GM12878 (cell line): ENCODE results near the gene RNF121. TPM values are rescaled to one million over a fixed set of nuclear protein-coding genes. Genes with fewer than 3 reads are reported as not detected.
"Not testable (repeated sequence)": the region's sequence is repeated elsewhere in the genome, so short reads cannot be mapped to it uniquely, and the experiment has no call there.

Source experiments
- ATAC-seq: fragments of 200-7000 bp; cut with Tn5 transposase; 3 replicates; pipeline ENCODE4 v1.9.1; 2020; ENCODE audit warnings: mild to moderate bottlenecking, moderate library complexity
- BruUV-seq: library from RNA; stranded (reverse); fragments of 400-500 nt; replicated peaks from 2 replicates; lab custom pipeline; 2021; lab: Mats Ljungman, UMichigan
- CTCF ChIA-PET: fragments of 300-600 bp; sonication (Branson Sonifier 250); formaldehyde crosslinking; extraction: SDS; loops from one replicate; lab custom pipeline; 2021; ENCODE audit warnings: inconsistent platforms; lab: Yijun Ruan, JAX
- POLR2A ChIA-PET: fragments of 350-600 bp; formaldehyde crosslinking; extraction: SDS; loops from one replicate; lab custom pipeline; 2021; ENCODE audit warnings: inconsistent platforms; lab: Charles Lee
- RAD21 ChIA-PET: fragments of 300-600 bp; sonication (Branson Sonifier 250); formaldehyde crosslinking; loops from one replicate; lab custom pipeline; 2023; ENCODE audit warnings: antibody characterized with exemption; ENCODE audit not compliant: unreplicated experiment; lab: Charles Lee
- SMC1A ChIA-PET: fragments of 300-600 bp; sonication (Branson Sonifier 250); formaldehyde crosslinking; loops from one replicate; lab custom pipeline; 2023; ENCODE audit not compliant: unreplicated experiment, uncharacterized antibody; lab: Charles Lee
- DNase-seq: peaks from one replicate; pipeline ENCODE4 v3.0.0-alpha.2; 2011; ENCODE audit warnings: low read depth, low spot score
- FAIRE-seq: peaks from 3 replicates; lab custom pipeline; 2011; peaks lifted over from hg19 to GRCh38; lab: Jason Lieb, UNC
- H2AFZ ChIP-seq: 2 replicates; pipeline ENCODE4 v1.6.0; 2011; ENCODE audit warnings: low read depth, low read length, control low read depth; ENCODE audit not compliant: control insufficient read depth
- H3K27ac ChIP-seq: 2 replicates; pipeline ENCODE4 v1.5.1; 2011; ENCODE audit warnings: control low read depth; ENCODE audit not compliant: control insufficient read depth, insufficient read depth
- H3K27me3 ChIP-seq, 2 experiments: replicated peaks in 1 of 2; 2 replicates each; pipeline versions ENCODE4 v1.6.0 to v1.6.1; 2011; ENCODE audit warnings: low read length in 1 of 2; ENCODE audit not compliant: control insufficient read depth in 2 of 2, insufficient read depth in 2 of 2
- H3K36me3 ChIP-seq, 2 experiments: 2 replicates each; pipeline ENCODE4 v1.5.1; 2011; ENCODE audit warnings: low read length in 1 of 2; ENCODE audit not compliant: control insufficient read depth in 2 of 2, insufficient read depth in 2 of 2
- H3K4me1 ChIP-seq: 2 replicates; pipeline ENCODE4 v1.6.1; 2011; ENCODE audit warnings: mild to moderate bottlenecking, low read length, moderate library complexity, mixed read lengths; ENCODE audit not compliant: control insufficient read depth, insufficient read depth
- H3K4me2 ChIP-seq: 2 replicates; pipeline ENCODE4 v1.6.0; 2011; ENCODE audit warnings: control low read depth; ENCODE audit not compliant: control insufficient read depth, insufficient read depth
- H3K4me3 ChIP-seq: fragments of 200-600 bp; sonication (generic); 2 replicates; pipeline ENCODE4 v1.5.1; 2016
- H3K79me2 ChIP-seq: 2 replicates; pipeline ENCODE4 v1.6.0; 2011; ENCODE audit warnings: low read length; ENCODE audit not compliant: control insufficient read depth, insufficient read depth
- H3K9ac ChIP-seq: 2 replicates; pipeline ENCODE4 v1.8.0; 2011; ENCODE audit warnings: low read length, control low read depth, mixed read lengths; ENCODE audit not compliant: control insufficient read depth, insufficient read depth
- H3K9me3 ChIP-seq: replicated peaks from 3 replicates; pipeline ENCODE4 v1.5.1; 2011; ENCODE audit warnings: mild to moderate bottlenecking, low read length; ENCODE audit not compliant: control insufficient read depth, insufficient read depth
- H4K20me1 ChIP-seq: 2 replicates; pipeline ENCODE4 v1.6.0; 2011; ENCODE audit not compliant: control insufficient read depth, insufficient read depth
- CHD1 ChIP-seq: IDR thresholded peaks from 2 replicates; pipeline ENCODE4 v1.6.1; 2012; ENCODE audit warnings: low read depth, low read length, improper control_type of control experiment
- EZH2 ChIP-seq: IDR thresholded peaks from 2 replicates; pipeline ENCODE4 v1.6.1; 2012; ENCODE audit warnings: low read depth, mild to moderate bottlenecking, control low read depth, inconsistent platforms, low read length, borderline replicate concordance; ENCODE audit not compliant: control insufficient read depth
- MAX ChIP-seq: IDR thresholded peaks from 2 replicates; pipeline ENCODE4 v1.6.1; 2012; ENCODE audit warnings: low read depth, low read length, improper control_type of control experiment
- MYC ChIP-seq: IDR thresholded peaks from 2 replicates; pipeline ENCODE4 v1.6.1; 2011; ENCODE audit warnings: mild to moderate bottlenecking, low read length, moderate library complexity, inconsistent platforms; ENCODE audit not compliant: insufficient read depth, insufficient replicate concordance, insufficient read length, severe bottlenecking
- PAX5 ChIP-seq: IDR thresholded peaks from 2 replicates; pipeline ENCODE4 v1.6.1; 2011; ENCODE audit warnings: low read depth, low read length, borderline replicate concordance
- PBX3 ChIP-seq: IDR thresholded peaks from 2 replicates; pipeline ENCODE4 v1.6.1; 2011; ENCODE audit warnings: mild to moderate bottlenecking, low read depth, low read length, moderate library complexity; ENCODE audit not compliant: insufficient replicate concordance
- PRDM15 ChIP-seq: fragments of 450-650 bp; formaldehyde crosslinking; IDR thresholded peaks from 2 replicates; pipeline ENCODE4 v1.4.0; 2020; ENCODE audit warnings: mild to moderate bottlenecking, moderate library complexity
- SMAD1 ChIP-seq: fragments of 450-650 bp; IDR thresholded peaks from 2 replicates; pipeline ENCODE4 v1.6.1; 2018; ENCODE audit warnings: mild to moderate bottlenecking, low read depth; ENCODE audit not compliant: partially characterized antibody
- SPI1 ChIP-seq: IDR thresholded peaks from 2 replicates; pipeline ENCODE4 v1.6.1; 2011; ENCODE audit warnings: low read depth, mild to moderate bottlenecking, low read length, moderate library complexity, borderline replicate concordance; ENCODE audit not compliant: insufficient read depth
- TAF1 ChIP-seq: IDR thresholded peaks from 2 replicates; pipeline ENCODE4 v1.6.1; 2011; ENCODE audit warnings: mild to moderate bottlenecking, low read depth, low read length, borderline replicate concordance
- ZBTB4 ChIP-seq: fragments of 450-650 bp; formaldehyde crosslinking; IDR thresholded peaks from 2 replicates; pipeline ENCODE4 v1.4.0; 2022; ENCODE audit warnings: mild to moderate bottlenecking, moderate library complexity
- ZNF24 ChIP-seq: fragments of 450-650 bp; IDR thresholded peaks from 2 replicates; pipeline ENCODE4 v1.6.1; 2017; ENCODE audit warnings: antibody characterized with exemption, mild to moderate bottlenecking
- ZNF274 ChIP-seq: IDR thresholded peaks from one replicate; pipeline ENCODE4 v1.8.0; 2011; ENCODE audit not compliant: insufficient read length, insufficient read depth
- WGBS: methylation state at CpG from one replicate; pipeline ENCODE4 v1.1.6; 2016; ENCODE audit warnings: low lambda C conversion rate; ENCODE audit not compliant: insufficient replicate concordance, insufficient coverage; ENCODE audit errors: missing lambda C conversion rate; 5-methylcytosine and 5-hydroxymethylcytosine counted together
- in situ Hi-C: fragments of 300-500 bp; cut with MboI; formaldehyde crosslinking; loops from 9 replicates; pipeline ENCODE4 v1.14.3; 2018; ENCODE audit warnings: mixed read lengths
- intact Hi-C: fragments of 100-400 bp; cut with micrococcal nuclease; formaldehyde crosslinking; loops from one replicate; pipeline ENCODE4 v1.14.2; 2022; ENCODE audit not compliant: unreplicated experiment
- polyA plus RNA-seq, 11 experiments: library from polyadenylated mRNA; depleted of rRNA in 4 of 11; unstranded in 6 of 11; stranded (reverse) in 5 of 11; fragments of >200 nt; fragmentation: Nextera tagmentation in 4 of 11; fragmentation: Illumina TruSeq in 1 of 11; extraction: Ambion mirVana in 4 of 11; extraction: Trizol in 1 of 11; gene quantifications; 1 replicate in 1 of 11; 2 replicates in 10 of 11; pipeline versions ENCODE4 v1.2.1 to v1.2.3, GENCODE V29; 2011 to 2016; ENCODE audit warnings: inconsistent platforms in 2 of 11, missing spikeins in 2 of 11, low read depth in 1 of 11
- total RNA-seq, 4 experiments: library from RNA; depleted of rRNA in 3 of 4; stranded (reverse); fragments of >200 nt in 3 of 4; fragmentation: Illumina TruSeq in 1 of 4; extraction: Trizol in 1 of 4; gene quantifications; 2 replicates each; pipeline versions ENCODE4 v1.2.1 to v1.2.3, GENCODE V29; 2013 to 2021

Gene RNF121
- total and polyA plus RNA-seq, 10 of the 15 experiments (the other 5 are each of a cell fraction or from before 2014, with no cell fraction given) = 8.6 to 73.7 (median 32.7) TPM

- no peak for TF ChIP-seq PRDM15 (CRISPR knock-in tag)
- peak; percentile 13 for TF ChIP-seq MYC
- TF ChIP-seq ZNF24 = no peak
- peak; percentile 5; the same call in 1 of the 2 replicates for TF ChIP-seq PAX5
- no peak for TF ChIP-seq ZBTB4
- no peak for TF ChIP-seq ZNF274
- TF ChIP-seq EZH2 = 0 out of 2 replicates have a peak, but pooled peaks have one; percentile 0
- TF ChIP-seq TAF1 = peak; percentile 98
- TF ChIP-seq SPI1 = no peak
- peak; percentile 48 for TF ChIP-seq SMAD1
- TF ChIP-seq CHD1 = no peak
- peak; percentile 72 for TF ChIP-seq MAX
- TF ChIP-seq PBX3 = peak; percentile 82
- TF ChIP-seq, all 136 proteins: peak for 50
Observed at GRCh38 chr11:71928737-71929443, at the start of gene RNF121 (continued).

DNA sequence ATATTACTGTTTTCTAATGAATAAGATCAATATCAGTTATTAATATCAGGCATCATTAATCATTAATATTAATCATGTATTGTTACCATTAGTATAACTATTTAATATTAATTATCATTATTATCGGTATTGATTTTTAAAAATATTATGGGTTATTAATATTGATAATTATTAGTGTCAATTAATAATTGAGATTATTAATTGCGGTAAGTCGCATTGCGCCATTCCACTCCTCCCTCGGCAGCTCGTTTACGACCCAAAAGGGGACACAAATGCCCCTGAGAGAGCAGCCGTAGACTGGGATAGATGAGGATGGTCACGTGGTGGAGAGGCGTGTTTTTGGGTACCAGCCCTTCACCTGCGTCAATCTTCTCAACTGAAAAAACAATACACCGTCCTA lies 43.0 kb upstream of the RNF121 start:
- H3K4me3 ChIP-seq, in situ Hi-C loops, BruUV-seq, CTCF ChIA-PET, H3K9me3 ChIP-seq, H3K27me3 ChIP-seq, ATAC-seq, RAD21 ChIA-PET, H3K4me1 ChIP-seq, FAIRE-seq, H3K27ac ChIP-seq, DNase-seq, H3K9ac ChIP-seq, H4K20me1 ChIP-seq, H3K36me3 ChIP-seq, intact Hi-C loops, H2AFZ ChIP-seq, H3K79me2 ChIP-seq, POLR2A ChIA-PET, H3K4me2 ChIP-seq, SMC1A ChIA-PET: not testable (repeated sequence)
- WGBS = 97% methylated on average over 12 of the region's 12 CpGs
